Stimulated activated naive CD8-positive, alpha-beta T cell treated with anti-CD3 and anti-CD28 coated beads, Interleukin-15, Interleukin-2, amounts not matched to agents 100 ng/mL and 50 ng/mL, for 24 hours (primary cell): ENCODE results near the gene LHCGR.

Experiments
- H3K27ac Mint-ChIP-seq: one replicate; pipeline ENCODE4 v1.8.0; 2021; ENCODE audit warnings: mild to moderate bottlenecking, mixed read lengths
- H3K27me3 Mint-ChIP-seq: one replicate; pipeline ENCODE4 v1.8.0; 2021; ENCODE audit warnings: mixed read lengths
- H3K36me3 Mint-ChIP-seq: one replicate; pipeline ENCODE4 v1.8.0; 2021; ENCODE audit warnings: low read depth, mixed read lengths
- H3K4me1 Mint-ChIP-seq: one replicate; pipeline ENCODE4 v1.8.0; 2021; ENCODE audit warnings: low read depth, mixed read lengths
- H3K4me3 Mint-ChIP-seq: one replicate; pipeline ENCODE4 v1.8.0; 2021; ENCODE audit warnings: mild to moderate bottlenecking, mixed read lengths
- H3K9me3 Mint-ChIP-seq: one replicate; pipeline ENCODE4 v1.8.0; 2021; ENCODE audit warnings: mixed read lengths

Gene LHCGR

GRCh38 chr2:48725696-48726494, 29.6 kb downstream of the LHCGR start:
- H3K27ac Mint-ChIP-seq, result no peak overlapping the region
- no peaks in the 10 kb centered on the region for H3K9me3 Mint-ChIP-seq
- peaks cover 3% of the 10 kb centered on the region for H3K27me3 Mint-ChIP-seq
- no peak overlapping the region for H3K4me3 Mint-ChIP-seq
- no peaks in the 10 kb centered on the region for H3K4me1 Mint-ChIP-seq
- no peaks in the 10 kb centered on the region for H3K36me3 Mint-ChIP-seq

- no peaks in the 10 kb centered on the region for H3K4me1 Mint-ChIP-seq
- H3K27ac Mint-ChIP-seq, result no peak overlapping the region
- no peak overlapping the region for H3K4me3 Mint-ChIP-seq
- H3K27me3 Mint-ChIP-seq, result peaks cover 3% of the 10 kb centered on the region
- no peaks in the 10 kb centered on the region for H3K9me3 Mint-ChIP-seq
- no peaks in the 10 kb centered on the region for H3K36me3 Mint-ChIP-seq
Measured at GRCh38 chr2:48724278-48724677, 31.2 kb downstream of the LHCGR start.

DNA sequence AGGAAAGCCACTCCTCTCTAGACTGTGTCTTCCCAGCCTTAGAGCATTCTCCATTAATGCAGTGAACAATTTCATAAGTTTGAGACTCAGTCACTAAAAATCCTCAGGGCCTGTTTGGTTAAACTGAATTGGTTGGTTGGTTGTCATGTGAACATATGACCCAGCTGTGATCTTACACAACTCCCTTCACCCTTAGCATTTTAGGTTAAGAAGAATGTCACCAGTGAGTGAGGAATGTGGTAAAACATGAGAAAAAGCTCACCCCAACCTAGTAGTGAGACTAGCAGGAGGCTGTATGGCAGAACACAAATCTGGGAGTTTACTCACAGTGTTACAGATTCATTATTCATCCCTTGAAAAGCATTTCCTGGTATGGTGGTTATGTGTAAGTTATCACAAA, 32.4 kb downstream of the LHCGR start:
- Mint-ChIP-seq H3K27ac (no peak overlapping the region), H3K36me3 (no peaks in the 10 kb centered on the region), H3K4me3 (no peak overlapping the region), H3K27me3 (peaks cover 3% of the 10 kb centered on the region), H3K4me1 (no peaks in the 10 kb centered on the region), H3K9me3 (no peaks in the 10 kb centered on the region)

GRCh38 chr2:48722391-48722790, 33.1 kb downstream of the LHCGR start:
- Mint-ChIP-seq H3K9me3 (no peaks in the 10 kb centered on the region), H3K27ac (no peak overlapping the region), H3K27me3 (peaks cover 3% of the 10 kb centered on the region), H3K4me1 (no peaks in the 10 kb centered on the region), H3K36me3 (no peaks in the 10 kb centered on the region), H3K4me3 (no peak overlapping the region)

- Mint-ChIP-seq H3K9me3 (no peaks in the 10 kb centered on the region), H3K36me3 (no peaks in the 10 kb centered on the region), H3K4me3 (no peak overlapping the region), H3K4me1 (no peaks in the 10 kb centered on the region), H3K27ac (no peak overlapping the region), H3K27me3 (peaks cover 3% of the 10 kb centered on the region)
Measured at GRCh38 chr2:48721158-48721557, 34.4 kb downstream of the LHCGR start.

- Mint-ChIP-seq H3K27ac (no peak overlapping the region), H3K4me1 (no peaks in the 10 kb centered on the region), H3K36me3 (no peaks in the 10 kb centered on the region), H3K27me3 (no peaks in the 10 kb centered on the region), H3K4me3 (no peak overlapping the region), H3K9me3 (no peaks in the 10 kb centered on the region)
Measured at GRCh38 chr2:48719480-48720177, 35.9 kb downstream of the LHCGR start.

- H3K4me1 Mint-ChIP-seq, result no peaks in the 10 kb centered on the region
- no peaks in the 10 kb centered on the region for H3K9me3 Mint-ChIP-seq
- H3K27me3 Mint-ChIP-seq, result no peaks in the 10 kb centered on the region
- H3K36me3 Mint-ChIP-seq, result no peaks in the 10 kb centered on the region
- no peak overlapping the region for H3K27ac Mint-ChIP-seq
- H3K4me3 Mint-ChIP-seq, result no peak overlapping the region
Measured at GRCh38 chr2:48717846-48718245, 37.7 kb downstream of the LHCGR start.

DNA sequence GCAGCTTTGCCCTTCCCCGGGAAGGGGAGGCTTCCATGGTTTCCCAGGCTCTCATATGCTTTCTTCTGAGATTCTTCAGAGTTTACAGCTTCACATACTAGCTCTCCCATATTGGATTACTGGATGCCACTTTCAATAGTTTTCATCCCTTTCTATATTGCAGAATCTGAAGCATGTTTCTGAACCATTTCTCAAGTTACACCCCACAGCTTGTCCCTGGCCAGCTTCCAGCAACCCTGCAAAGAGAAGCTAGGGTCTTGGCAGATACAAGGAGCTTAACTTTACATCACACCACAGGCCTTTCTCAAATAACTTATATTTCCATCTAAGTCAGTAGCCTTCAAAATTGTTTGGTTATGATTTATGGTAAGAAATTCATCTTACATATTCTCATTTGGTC, 39.6 kb downstream of the LHCGR start:
- peaks cover 4% of the 10 kb centered on the region for H3K27me3 Mint-ChIP-seq
- no peaks in the 10 kb centered on the region for H3K9me3 Mint-ChIP-seq
- no peak overlapping the region for H3K27ac Mint-ChIP-seq
- H3K36me3 Mint-ChIP-seq, result no peaks in the 10 kb centered on the region
- no peaks in the 10 kb centered on the region for H3K4me1 Mint-ChIP-seq
- H3K4me3 Mint-ChIP-seq, result no peak overlapping the region

DNA sequence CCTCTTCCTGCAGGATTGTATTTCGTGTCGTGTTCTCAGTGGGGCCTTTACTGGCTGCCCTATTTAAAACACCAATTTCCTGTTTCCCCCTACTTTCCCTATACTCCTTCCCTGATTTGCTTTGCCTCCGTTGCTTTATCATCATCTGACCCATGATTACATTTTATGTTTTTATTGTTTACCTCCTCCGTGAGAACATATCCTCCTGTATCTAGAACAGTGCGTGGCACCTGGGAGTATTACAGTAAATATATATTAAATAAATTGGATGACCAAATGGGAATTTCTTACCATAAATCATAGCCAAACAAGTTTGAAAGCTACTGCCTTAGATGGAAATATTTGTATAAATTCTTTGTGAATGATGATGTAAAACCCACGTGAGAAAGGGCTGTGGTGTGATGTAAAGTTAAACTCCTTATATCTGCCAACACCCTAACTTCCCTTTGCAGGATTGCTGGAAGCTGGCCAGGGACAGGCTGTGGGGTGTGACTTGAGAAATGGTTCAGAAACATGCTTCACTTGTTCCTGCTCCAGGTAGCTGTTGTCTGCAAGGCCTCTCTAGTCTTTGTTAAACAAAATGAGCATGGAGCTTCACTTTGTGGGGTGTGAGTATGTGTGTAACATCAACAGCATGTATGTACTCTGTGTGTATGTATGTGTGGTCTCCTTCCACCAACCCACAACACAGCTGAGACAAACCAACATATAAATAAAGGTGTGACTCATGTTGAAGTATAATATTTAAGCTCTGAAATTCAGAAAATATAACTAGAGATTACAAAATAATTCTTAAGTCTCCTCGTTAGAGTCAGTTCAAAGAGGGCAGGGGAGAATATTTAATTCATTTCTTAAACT, 40.3 kb downstream of the LHCGR start:
- Mint-ChIP-seq H3K9me3 (no peaks in the 10 kb centered on the region), H3K4me1 (no peaks in the 10 kb centered on the region), H3K27ac (no peak overlapping the region), H3K4me3 (no peak overlapping the region), H3K27me3 (peaks cover 4% of the 10 kb centered on the region), H3K36me3 (no peaks in the 10 kb centered on the region)

- Mint-ChIP-seq H3K4me3 (no peak overlapping the region), H3K9me3 (no peaks in the 10 kb centered on the region), H3K27ac (no peak overlapping the region), H3K36me3 (no peaks in the 10 kb centered on the region), H3K27me3 (peaks cover 4% of the 10 kb centered on the region), H3K4me1 (no peaks in the 10 kb centered on the region)
Measured at GRCh38 chr2:48714245-48714644, 41.3 kb downstream of the LHCGR start.

DNA sequence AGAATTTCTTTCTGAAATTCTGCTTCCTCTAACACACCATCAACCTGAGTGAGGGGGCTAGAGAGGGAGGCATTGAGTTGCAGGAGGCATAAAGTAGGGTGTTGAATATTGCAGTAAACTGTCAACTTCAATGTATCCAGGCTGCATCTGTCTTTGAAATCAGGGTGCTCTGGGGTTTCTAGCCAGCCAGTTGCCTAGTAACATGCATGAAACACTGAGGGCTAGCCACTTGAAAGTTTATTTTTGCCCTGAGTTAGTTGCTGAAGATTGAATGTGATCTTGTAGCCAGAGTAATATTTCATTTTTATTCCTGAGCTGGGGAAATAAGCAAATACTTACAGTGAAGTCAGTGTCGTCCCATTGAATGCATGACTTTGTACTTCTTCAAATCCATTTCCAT, 41.9 kb downstream of the LHCGR start:
- Mint-ChIP-seq H3K9me3 (no peaks in the 10 kb centered on the region), H3K4me3 (no peak overlapping the region), H3K27ac (no peak overlapping the region), H3K36me3 (no peaks in the 10 kb centered on the region), H3K27me3 (peaks cover 4% of the 10 kb centered on the region), H3K4me1 (no peaks in the 10 kb centered on the region)

GRCh38 chr2:48712151-48712550, 43.4 kb downstream of the LHCGR start:
- H3K9me3 Mint-ChIP-seq, result no peaks in the 10 kb centered on the region
- H3K27me3 Mint-ChIP-seq, result peaks cover 4% of the 10 kb centered on the region
- H3K36me3 Mint-ChIP-seq, result no peaks in the 10 kb centered on the region
- H3K27ac Mint-ChIP-seq, result no peak overlapping the region
- H3K4me1 Mint-ChIP-seq, result no peaks in the 10 kb centered on the region
- H3K4me3 Mint-ChIP-seq, result no peak overlapping the region

- H3K9me3 Mint-ChIP-seq, result no peaks in the 10 kb centered on the region
Measured at GRCh38 chr2:48711343-48711742, 44.2 kb downstream of the LHCGR start.

GRCh38 chr2:48709096-48710034, 46.2 kb downstream of the LHCGR start:
- Mint-ChIP-seq H3K27me3 (peaks cover 8% of the 10 kb centered on the region), H3K27ac (no peak overlapping the region)

More at GRCh38 chr2:48711343-48711742, 44.2 kb downstream of the LHCGR start:
- peaks cover 4% of the 10 kb centered on the region for H3K27me3 Mint-ChIP-seq
- no peaks in the 10 kb centered on the region for H3K36me3 Mint-ChIP-seq
- no peak overlapping the region for H3K4me3 Mint-ChIP-seq
- no peak overlapping the region for H3K27ac Mint-ChIP-seq
- H3K4me1 Mint-ChIP-seq, result no peaks in the 10 kb centered on the region

More at GRCh38 chr2:48709096-48710034, 46.2 kb downstream of the LHCGR start:
- H3K4me3 Mint-ChIP-seq, result no peak overlapping the region
- H3K36me3 Mint-ChIP-seq, result no peaks in the 10 kb centered on the region
- no peaks in the 10 kb centered on the region for H3K9me3 Mint-ChIP-seq
- H3K4me1 Mint-ChIP-seq, result no peaks in the 10 kb centered on the region
